ACC112 (cell line): ENCODE data around the gene ATE1.

ENCODE experiments used
- H2AFZ ChIP-seq: fragments of 200-600 bp; sonication (generic); one replicate; pipeline ENCODE4 v1.6.0; 2017; ENCODE audit warnings: antibody characterized with exemption, low read length; ENCODE audit not compliant: unreplicated experiment
- H3K27ac ChIP-seq: fragments of 200-600 bp; sonication (generic); 2 replicates; pipeline ENCODE4 v1.5.1; 2014; ENCODE audit warnings: low read depth, mild to moderate bottlenecking, antibody characterized with exemption, low read length, moderate library complexity
- H3K27me3 ChIP-seq: fragments of 200-600 bp; sonication (generic); 2 replicates; pipeline ENCODE4 v1.6.1; 2014; ENCODE audit warnings: mild to moderate bottlenecking, antibody characterized with exemption, low read length, moderate library complexity, mixed read lengths; ENCODE audit not compliant: insufficient read depth
- H3K36me3 ChIP-seq: fragments of 200-600 bp; sonication (generic); 2 replicates; pipeline ENCODE4 v1.6.1; 2016; ENCODE audit warnings: mild to moderate bottlenecking, antibody characterized with exemption, low read length, moderate library complexity, mixed read lengths; ENCODE audit not compliant: insufficient read depth
- H3K4me1 ChIP-seq: fragments of 200-600 bp; sonication (generic); one replicate; pipeline ENCODE4 v1.6.1; 2016; ENCODE audit warnings: low read length, mixed read lengths; ENCODE audit not compliant: insufficient read depth, unreplicated experiment, control insufficient read depth
- H3K4me3 ChIP-seq: fragments of 200-600 bp; sonication (generic); 2 replicates; pipeline ENCODE4 v1.5.1; 2014; ENCODE audit warnings: mild to moderate bottlenecking, low read depth, low read length
- H3K79me2 ChIP-seq: fragments of 200-600 bp; sonication (generic); one replicate; pipeline ENCODE4 v1.6.0; 2016; ENCODE audit warnings: low read length; ENCODE audit not compliant: control insufficient read depth, unreplicated experiment, insufficient read depth

Gene ATE1

GRCh38 chr10:121694327-121694965 is 233.4 kb downstream of the ATE1 start:
- peaks cover 51% of the 10 kb centered on the region for H3K27me3 ChIP-seq
- no peak overlapping the region for H2AFZ ChIP-seq
- H3K4me3 ChIP-seq: no peak overlapping the region
- H3K79me2 ChIP-seq: no peaks in the 10 kb centered on the region
- H3K36me3 ChIP-seq: no peaks in the 10 kb centered on the region
- no peak overlapping the region for H3K27ac ChIP-seq
- no peaks in the 10 kb centered on the region for H3K4me1 ChIP-seq

- Histone ChIP-seq H3K27ac (no peak overlapping the region), H2AFZ (no peak overlapping the region), H3K27me3 (peaks cover 63% of the 10 kb centered on the region), H3K36me3 (no peaks in the 10 kb centered on the region), H3K4me3 (no peak overlapping the region), H3K79me2 (no peaks in the 10 kb centered on the region), H3K4me1 (no peaks in the 10 kb centered on the region)
These were observed 235.2 kb downstream of the ATE1 start for GRCh38 chr10:121692626-121693025.

GRCh38 chr10:121690970-121691369 is 236.9 kb downstream of the ATE1 start:
- Histone ChIP-seq H2AFZ (no peak overlapping the region), H3K79me2 (no peaks in the 10 kb centered on the region), H3K27ac (no peak overlapping the region), H3K4me3 (no peak overlapping the region), H3K27me3 (peaks cover 72% of the 10 kb centered on the region), H3K4me1 (no peaks in the 10 kb centered on the region), H3K36me3 (no peaks in the 10 kb centered on the region)
